NCI-H1436 treated with DMSO at 0.1 percent for 48 hours (cell line): ENCODE results near the gene SH3BP2.
"Not testable (repeated sequence)": the region's sequence is repeated elsewhere in the genome, so short reads cannot be mapped to it uniquely, and the experiment has no call there.

Experiments
- DNase-seq: peaks from one replicate; lab custom pipeline; 2025; lab: John Stamatoyannopoulos, UW

The SH3BP2 gene

DNA sequence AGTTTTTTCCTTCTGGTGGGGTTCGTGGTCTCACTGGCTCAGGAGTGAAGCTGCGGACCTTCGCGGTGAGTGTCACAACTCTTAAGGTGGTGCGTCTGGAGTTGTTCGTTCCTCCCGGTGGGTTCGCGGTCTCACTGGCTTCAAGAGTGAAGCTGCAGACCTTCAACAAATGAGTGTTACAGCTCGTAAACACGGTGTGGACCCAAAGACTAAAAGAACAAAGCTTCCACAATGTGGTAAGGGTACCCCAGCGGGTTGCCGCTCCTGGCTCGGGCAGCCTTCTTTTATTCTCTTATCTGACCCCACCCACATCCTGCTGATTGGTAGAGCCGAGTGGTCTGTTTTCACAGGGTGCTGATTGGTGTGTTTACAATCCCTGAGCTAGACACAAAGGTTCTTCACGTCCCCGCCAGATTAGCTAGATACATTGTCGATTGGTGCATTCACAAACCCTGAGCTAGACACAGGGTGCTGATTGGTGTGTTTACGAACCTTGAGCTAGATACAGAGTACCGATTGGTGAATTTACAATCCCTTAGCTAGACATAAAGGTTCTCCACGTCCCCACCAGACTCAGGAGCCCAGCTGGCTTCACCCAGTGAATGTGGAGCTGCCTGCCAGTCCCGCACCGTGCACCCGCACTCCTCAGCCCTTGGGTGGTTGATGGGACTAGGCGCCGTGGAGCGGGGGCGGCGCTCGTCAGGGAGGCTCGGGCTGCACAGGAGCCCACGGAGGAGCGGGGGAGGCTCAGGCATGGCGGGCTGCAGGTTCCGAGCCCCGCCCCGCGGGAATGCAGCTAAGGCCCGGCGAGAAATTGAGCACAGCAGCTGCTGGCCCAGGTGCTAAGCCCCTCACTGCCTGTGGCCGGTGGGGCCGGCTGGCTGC lies 30.2 kb upstream of the SH3BP2 start:
- DNase-seq, result not testable (repeated sequence)

DNA sequence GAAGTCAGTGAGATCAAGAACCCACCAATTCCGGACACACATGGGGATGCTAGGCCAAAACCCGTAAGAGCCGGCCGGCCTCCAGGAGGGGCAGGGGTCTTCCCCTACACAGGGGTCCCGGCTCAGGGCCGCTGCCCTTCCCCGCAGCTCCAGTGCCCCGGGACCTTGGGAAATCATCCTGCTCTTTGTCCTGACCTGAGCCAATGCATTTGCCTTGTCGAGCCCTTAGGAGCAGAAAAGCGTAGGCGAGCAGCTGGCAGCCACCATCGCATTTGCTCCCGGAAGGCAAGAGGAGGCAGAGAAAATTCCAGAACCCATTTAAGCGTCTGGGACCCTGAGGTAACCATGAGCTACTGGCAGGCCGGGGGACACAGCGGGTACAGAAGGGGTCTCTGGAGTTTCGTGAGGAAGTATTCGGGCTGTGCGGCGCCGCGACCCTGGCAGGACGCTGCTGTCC lies 29.3 kb upstream of the SH3BP2 start:
- no peak for DNase-seq

DNA sequence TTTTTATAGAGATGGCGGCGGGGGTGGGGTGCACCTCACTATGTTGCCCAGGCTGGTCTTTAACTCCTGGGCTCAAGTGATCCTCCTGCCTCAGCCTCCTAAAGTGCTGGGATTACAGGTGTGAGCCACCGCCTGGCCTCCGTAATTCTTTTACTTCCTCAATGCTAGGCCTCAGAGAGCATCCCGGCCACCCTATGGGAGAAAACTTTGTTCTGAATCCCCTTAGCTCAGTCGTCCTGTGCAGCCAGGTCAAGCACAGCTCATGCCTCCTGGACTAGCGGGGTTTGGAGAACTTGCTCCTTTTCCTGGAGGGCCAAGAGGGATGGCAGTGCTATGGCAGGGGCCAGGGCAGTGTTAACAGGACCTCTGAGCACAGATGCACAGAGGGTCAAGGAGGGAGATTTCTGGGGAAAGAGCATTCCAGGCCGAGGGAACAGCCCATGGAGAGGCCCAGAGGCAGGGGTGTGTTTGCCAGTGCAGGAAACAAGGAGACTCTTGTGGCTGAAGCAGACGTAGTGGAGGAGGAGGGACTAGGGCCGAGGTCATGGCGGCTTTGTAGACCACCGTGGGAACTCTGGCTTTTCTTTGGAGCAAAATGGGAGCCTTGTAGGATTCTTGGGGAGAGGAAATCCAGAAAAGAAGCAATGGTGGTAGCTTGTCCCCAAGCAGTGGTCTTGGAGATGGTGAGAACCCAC lies 26.9 kb upstream of the SH3BP2 start:
- DNase-seq, result no peak

DNA sequence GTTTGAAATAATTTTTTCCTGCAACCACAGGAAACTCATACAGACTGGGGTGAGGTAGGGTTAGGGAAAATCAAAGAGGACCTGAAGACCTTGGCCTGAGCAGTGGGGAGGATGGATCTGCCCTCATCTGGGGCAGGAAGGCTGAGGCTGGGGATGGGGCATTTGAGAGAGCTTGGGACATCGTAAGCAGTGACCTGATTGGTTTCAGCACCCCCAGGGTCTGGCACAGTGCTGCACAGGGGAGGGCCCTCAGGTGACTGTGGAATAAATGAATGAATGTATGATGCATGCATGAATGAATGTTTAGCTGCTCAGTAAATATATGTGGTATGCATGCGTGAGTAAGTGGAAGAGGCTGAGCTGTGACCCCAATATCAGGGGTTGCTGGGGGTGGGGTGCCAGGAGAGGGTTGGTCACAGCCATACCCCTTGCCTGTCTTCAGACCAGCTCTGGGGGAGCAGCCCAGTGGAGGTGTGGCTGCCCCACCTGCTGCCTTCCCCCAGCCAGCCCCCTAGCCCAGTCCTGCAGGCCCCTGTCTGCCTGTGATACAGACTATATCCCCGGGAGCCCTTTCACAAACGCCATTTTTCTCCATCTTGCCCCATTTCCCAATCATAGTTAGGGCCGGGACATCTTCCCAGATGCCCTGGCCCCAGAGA lies 25.7 kb upstream of the SH3BP2 start:
- no peak for DNase-seq

DNA sequence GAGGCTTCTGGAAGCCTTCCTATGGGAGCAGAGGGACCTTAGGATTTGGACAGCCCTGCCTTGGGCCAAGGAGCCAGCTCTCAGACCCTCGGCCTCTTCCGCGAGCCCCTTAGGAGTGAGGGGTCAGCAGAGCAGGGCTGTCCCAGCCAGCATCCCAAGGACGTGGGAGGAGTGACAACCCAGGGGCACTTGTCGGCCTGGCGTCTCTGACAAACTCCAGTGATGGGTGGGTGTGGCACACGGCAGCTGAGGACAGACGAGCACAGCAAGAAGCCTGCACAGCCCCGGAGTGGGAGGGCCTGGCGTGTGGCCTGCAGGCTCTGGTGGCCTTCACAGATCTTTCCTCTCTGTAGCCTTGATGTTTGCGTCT lies 25.2 kb upstream of the SH3BP2 start:
- DNase-seq, result no peak

DNA sequence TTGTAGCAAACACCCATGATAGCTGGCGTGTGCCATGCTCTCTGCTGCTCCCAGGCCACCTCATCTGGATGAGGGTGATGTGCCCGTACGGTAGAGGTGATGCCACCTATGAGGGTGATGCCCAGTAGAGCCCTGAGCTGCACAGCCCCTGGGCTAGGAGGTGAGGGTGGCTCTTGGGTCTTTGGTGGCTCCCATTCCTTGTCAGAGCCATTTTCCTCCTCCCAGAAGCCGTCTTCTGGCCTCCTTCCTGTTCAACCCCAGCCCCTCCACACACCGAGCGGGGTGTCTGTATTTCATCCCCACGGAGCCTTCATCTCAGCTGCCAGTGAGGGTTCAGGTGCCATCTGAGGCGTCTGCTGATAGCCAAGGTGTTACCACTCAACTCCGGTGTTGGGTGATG lies 24.8 kb upstream of the SH3BP2 start:
- DNase-seq, result no peak

DNA sequence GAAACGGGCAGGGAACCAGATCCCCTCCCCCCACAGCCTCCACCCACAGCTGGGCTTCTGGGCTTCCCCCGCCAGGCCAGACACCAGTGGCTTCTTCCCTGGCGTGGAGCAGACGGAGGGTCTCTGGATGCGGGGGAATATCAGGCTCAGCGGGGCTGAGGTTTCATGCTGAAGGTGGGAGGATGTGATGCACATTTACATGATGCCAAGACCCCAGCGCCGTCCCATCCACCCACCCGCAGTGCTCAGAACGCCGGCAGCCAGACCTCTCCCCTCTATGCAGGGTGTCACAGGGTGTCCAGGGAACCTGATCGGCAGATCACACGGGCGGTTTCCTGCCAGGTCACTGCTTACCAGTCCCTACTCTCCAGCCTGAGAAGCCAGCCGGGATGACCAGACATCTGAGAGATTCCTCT lies 24.0 kb upstream of the SH3BP2 start:
- no peak for DNase-seq

DNA sequence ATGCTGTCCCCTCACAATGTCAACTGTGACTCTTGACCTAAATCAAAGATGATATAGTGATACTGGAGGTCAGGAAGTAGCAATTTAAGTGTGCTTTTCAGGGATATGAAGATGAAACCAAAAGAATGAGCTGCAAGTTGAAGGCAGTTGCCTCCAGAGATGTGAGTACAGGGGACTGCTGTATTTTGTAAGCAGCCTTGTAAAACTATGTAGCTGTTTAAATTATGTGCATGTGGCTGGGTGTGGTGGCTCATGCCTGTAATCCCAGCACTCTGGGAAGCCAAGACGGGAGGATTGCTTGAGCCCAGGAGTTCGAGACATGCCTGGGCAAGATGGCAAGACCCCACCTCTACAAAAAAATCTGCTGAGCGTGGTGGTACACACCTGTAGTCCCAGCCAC lies 21.6 kb upstream of the SH3BP2 start:
- no peak for DNase-seq

DNA sequence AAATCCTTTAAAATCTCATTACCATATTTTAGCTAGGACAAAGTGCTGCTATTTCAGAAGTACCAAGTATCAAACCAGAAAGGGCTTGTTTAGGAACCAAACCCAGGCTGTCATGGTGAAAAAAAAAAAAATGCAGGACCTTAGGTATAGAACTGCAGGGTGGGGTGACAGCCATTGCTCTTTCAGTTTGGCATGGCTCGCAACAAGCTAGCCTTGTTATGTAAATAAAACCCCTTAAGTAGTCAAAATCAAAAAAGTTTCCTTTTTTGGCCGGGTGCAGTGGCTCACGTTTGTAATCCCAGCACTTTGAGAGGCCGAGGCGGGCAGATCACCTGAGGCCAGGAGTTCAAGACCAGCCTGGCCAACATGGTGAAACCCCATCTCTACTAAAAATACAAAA lies 12.2 kb upstream of the SH3BP2 start:
- DNase-seq, result not testable (repeated sequence)

DNA sequence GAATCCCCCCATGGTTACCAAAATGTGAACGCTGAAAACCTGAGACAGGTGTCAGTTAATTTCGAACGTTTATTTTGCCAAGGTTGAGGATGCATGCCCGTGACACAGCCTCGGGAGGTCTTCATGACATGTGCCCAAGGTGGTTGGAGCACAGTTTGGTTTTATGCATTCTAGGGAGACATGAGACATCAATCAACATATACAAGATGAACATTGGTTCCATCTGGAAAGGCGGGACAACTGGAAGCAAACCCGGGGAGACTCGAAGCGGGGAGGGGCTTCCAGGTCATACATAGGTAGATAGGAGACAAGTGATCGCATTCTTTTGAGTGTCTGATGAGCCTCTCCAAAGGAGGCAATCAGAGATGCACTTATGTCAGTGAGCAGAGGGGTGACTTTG lies 11.0 kb upstream of the SH3BP2 start:
- DNase-seq, result no peak

DNA sequence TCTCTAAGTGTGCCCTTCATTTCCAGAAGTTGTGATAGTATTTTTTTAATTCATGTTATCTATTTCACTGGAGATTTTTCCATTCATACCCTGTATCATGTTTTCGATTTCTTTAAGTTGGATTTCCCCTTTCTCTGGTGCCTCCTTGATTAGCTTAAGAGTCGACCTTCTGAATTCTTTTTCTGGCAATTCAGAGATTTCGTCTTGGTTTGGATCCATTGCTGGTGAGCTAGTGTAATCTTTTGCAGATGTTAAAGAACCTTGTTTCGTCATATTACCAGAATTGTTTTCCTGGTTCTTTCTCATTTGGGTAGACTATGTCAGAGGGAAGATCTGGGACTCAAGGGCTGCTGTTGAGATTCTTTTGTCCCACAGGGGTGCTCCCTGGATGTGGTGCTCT lies 9.1 kb upstream of the SH3BP2 start:
- DNase-seq, result no peak

DNA sequence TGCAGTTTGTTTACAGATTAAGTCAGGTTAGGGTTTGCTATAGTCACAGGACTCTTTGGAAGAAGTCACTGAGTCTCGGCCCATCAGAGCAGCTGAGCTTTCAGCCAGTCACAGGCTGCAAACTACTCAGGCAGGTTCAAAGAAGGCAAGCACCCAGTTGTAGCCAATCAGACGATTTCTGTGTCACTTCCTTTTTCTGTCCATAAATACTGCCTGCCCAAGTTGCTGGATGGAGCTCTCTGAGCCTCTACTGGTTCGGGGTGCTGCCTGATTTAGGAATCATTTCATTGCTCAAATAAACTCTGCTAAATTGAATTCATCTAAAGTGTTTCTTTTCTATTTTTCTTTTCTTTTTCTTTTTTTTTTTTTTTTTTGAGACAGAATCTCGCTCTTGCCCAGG lies 7.3 kb upstream of the SH3BP2 start:
- DNase-seq, result no peak

DNA sequence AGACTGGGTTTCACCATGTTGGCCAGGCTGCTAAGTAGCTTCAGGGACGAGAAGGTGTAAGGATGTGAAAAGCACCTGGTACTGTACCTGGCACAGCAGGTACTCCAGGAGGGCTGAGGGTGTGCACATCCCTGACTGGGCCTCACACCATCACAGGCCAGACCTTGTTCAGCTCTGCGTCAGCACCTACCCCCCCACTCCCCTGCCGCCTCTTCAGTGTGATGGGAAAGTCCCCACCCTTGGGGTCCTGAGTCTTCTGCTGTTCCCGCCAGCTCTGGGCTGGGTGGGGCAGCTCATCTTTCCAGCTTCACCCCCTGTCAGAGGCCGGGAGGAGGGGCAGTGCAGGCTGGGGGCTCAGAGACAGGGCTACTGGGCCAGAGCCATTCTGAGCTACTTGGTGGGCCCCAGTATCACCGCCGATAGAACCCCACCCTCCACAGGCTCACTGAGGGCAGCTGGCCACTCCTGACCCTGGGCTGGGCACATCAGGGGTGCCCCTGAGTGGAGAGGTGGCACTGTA lies 6.7 kb upstream of the SH3BP2 start:
- DNase-seq, result no peak

DNA sequence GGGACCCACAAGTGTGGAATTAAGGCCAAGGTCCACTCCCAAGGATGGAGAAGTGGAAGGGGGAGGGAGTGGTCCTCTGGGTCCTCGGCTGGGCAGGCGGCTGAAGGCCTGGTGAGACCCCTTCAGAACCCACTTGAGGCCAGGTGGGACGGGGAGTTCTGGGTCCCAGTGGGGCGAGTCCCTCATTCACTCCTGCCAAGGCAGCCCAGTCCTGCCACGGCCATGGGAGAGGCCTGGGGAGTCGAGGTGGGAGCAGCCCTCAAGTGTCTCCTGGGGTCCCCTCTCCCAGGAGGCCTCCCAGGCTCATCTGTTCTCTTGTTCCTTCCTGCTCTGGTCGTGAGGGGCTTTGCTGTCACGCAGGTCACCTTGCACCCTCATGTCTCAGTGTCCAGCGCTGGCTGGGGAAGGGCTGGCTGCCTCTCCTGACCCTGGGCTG lies 6.1 kb upstream of the SH3BP2 start:
- no peak for DNase-seq

DNA sequence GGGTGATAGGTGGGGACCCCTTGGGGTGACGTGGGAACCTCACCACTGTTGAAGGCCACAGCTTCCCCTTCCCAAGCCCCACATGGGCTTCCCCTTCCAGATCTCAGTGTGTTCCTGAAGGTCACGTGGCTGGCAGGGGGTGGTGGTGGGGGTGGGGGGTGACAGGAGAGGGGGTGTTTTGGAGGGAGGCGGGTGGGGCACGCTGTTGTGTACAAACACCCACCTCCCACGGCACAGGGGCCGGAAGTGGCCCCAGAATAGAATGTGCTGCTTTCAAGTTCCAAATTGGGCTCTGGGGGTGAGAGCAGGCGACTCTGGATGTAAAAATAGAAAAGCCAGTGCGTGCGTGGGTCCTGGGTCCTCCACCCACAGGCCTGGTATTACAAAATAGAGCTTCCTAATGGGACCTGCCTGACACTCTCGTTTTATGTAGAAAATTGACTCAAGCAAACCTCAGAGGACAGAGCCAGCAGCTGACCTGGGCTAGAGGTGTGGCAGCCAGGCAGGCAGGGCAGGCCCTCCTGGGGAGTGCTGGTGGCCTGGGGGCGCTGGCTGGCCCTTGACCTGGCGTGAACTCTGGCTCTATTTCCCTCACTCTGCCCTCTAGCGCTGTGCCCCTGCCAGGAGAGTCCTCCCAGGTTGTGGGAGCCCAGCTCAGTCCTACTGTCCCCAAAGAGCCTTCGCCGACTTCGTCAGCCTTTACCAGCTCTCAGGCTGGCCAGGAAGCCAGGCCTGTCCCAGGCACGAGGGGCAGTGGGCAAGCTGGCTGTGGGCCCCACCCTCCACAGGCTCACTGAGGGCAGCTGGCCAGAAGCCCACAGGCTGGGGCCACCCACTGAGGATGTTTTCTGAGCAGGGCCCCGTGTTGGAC lies 5.4 kb upstream of the SH3BP2 start:
- no peak for DNase-seq

DNA sequence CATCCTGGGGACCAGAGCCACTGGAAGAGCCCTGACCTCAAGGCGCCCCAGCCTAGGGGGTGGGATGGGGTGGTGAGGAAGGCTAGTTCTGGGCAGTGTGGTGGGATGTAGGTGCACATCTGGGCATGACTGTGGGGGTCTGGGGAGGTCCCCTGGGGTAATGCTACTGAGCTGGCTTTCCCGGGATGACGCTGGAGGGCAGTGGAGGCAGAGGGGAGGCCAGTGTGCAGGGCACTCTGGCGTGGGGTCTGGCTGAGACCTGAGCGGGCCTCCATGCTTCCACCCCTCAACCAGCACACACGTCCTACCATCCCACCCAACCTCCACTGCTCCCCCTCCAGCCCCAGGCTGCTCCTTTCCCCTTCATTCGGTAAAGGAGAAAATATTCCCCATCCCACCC lies 4.8 kb upstream of the SH3BP2 start:
- DNase-seq, result no peak

DNA sequence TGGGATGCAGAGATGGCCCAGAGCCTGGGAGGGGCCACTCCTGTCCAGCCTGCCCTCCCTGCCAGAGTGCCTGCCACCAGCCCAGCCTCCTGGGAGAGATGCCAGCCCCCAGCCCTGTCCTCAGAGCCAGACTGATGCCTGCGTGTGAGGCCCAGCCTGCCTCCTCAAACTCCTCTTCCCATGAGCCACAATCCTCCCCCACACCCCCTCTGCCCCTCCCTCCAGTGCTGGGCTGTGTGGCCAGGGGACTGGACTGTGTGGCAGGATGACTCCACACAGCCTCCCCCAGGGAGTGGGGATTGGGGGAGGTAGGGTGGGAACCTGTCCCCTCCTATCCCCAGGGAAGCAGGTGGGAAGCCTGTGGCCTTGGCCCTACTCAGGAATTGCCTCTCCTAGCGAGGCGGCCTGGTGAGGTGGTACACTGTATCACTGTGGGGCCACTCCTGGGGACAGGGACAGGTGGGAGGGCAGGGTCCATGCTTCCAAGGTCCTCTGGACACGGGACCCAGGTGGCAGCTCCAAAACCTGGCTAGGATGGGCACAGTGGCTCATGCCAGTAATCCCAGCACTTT lies 4.3 kb upstream of the SH3BP2 start:
- DNase-seq, result no peak

DNA sequence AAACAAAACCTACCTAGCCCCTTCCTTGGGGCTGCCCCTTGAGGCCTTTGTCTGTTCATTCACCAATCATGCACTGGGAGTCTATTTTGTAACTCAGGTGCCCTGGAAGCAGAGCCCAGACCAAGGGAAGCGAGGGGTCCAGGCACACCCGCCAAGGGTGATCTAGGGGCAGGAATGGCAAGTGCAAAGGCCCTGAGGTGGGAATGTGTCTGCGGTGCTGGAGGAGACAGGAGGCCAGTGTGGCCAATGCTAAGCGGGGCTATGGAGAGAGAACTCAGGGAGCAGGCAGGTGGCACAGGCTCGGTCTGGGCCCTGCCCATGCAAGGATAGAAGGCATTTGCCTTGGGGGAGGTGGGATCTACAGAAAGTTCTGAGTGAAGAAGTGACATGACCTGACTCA lies 3.5 kb upstream of the SH3BP2 start:
- DNase-seq, result no peak

DNA sequence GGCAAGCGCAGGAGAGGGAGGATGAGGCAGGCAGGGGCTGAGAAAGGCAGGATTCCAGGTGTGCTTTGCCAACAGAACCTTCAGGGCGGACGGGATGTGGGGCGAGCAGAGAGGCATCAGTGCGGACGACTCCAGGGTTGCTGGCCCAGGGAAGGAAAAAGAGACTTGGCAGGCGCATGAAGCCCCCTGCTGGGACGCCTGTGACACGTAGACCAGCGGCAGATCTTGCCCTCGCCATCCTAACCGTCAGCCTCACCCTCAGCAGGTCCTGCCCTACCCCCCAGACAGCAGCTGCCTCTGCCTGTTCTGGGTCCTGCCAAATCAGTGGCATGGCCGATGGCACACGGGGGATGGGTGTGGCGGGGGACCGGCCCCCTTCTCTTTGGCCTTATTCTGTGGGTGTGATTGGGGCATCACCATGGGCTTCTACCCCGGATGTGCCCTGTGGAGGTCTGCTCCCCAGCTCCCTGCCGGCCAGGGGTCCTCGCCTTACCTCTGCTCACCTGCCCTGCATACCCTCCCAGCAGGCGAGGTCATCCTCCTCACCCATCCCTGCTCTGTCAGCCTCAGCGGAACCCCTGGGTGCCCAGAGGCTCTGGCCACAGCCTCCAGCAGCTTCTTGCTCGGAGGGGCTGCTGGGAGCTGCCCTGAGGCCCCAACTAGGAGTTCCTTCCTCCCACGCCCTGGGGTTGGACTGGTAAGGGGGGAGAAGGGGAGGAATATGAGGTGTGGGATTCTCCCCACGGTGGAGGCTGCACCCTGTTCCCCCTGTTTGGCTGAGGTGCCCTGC lies 2.9 kb upstream of the SH3BP2 start:
- no peak for DNase-seq
